ENCODE measurements around the gene PDE8B.

- TF ChIP-seq ZNF70 (CRISPR knock-in tag; IDR thresholded peaks at IDR 0.05) (no peak), ZFP30 (CRISPR knock-in tag; IDR thresholded peaks at IDR 0.05) (no peak), ARNTL (CRISPR knock-in tag; IDR thresholded peaks at IDR 0.05; ENCODE audit: borderline replicate concordance, low read depth) (no peak), PATZ1 (CRISPR knock-in tag; IDR thresholded peaks at IDR 0.05; ENCODE audit: borderline replicate concordance) (no peak), ZFP3 (CRISPR knock-in tag; IDR thresholded peaks at IDR 0.05) (no peak), CSRNP3 (CRISPR knock-in tag; IDR thresholded peaks at IDR 0.05) (no peak), TOX (CRISPR knock-in tag; IDR thresholded peaks at IDR 0.05; ENCODE audit: borderline replicate concordance) (no peak), SNAI2 (CRISPR knock-in tag; IDR thresholded peaks at IDR 0.05) (no peak), BACH2 (CRISPR knock-in tag; IDR thresholded peaks at IDR 0.05; ENCODE audit: borderline replicate concordance) (no peak), POU6F1 (CRISPR knock-in tag; IDR thresholded peaks at IDR 0.05; ENCODE audit: borderline replicate concordance, low read depth) (no peak), RARB (CRISPR knock-in tag; IDR thresholded peaks at IDR 0.05) (no peak), CREB5 (CRISPR knock-in tag; IDR thresholded peaks at IDR 0.05; ENCODE audit: low read depth) (no peak), ZNF8 (CRISPR knock-in tag; IDR thresholded peaks at IDR 0.05) (no peak), ZNF565 (CRISPR knock-in tag; conservative IDR thresholded peaks at IDR 0.05; ENCODE audit: low read depth) (no peak)
Observed at GRCh38 chr5:77337246-77337645, 126.8 kb downstream of the PDE8B start.
